HepG2 (cell line): ENCODE results near the gene NPPC. TPM values are rescaled to one million over a fixed set of nuclear protein-coding genes. Genes with fewer than 3 reads are reported as not detected.
A peak's percentile ranks its signal among the peaks of the same experiment; 100 is the strongest.

ENCODE experiments used
- ARNT ChIP-seq: fragments of 450-650 bp; IDR thresholded peaks from 2 replicates; pipeline ENCODE4 v1.6.1; 2017
- CBX1 ChIP-seq: IDR thresholded peaks from one replicate; pipeline ENCODE4 v1.6.1; 2016; ENCODE audit warnings: antibody characterized with exemption, low read depth
- GTF2F1 ChIP-seq: fragments of 150-350 bp; IDR thresholded peaks from 2 replicates; pipeline ENCODE4 v1.6.1; 2014; ENCODE audit warnings: low read length
- HNF4A ChIP-seq: sonication (generic); formaldehyde crosslinking; IDR thresholded peaks from 2 replicates; pipeline ENCODE4 v1.4.0; 2020; ENCODE audit warnings: missing genetic modification reagents
- POGK ChIP-seq: sonication (generic); formaldehyde crosslinking; conservative IDR thresholded peaks from 2 replicates; pipeline ENCODE4 v1.8.0; 2022; ENCODE audit warnings: mild to moderate bottlenecking, moderate library complexity, missing genetic modification reagents
- PTBP1 ChIP-seq: fragments of 200-400 bp; formaldehyde crosslinking; IDR thresholded peaks from 2 replicates; pipeline ENCODE4 v1.6.1; 2018; ENCODE audit warnings: low read length, low read depth; ENCODE audit not compliant: poor library complexity, severe bottlenecking
- RFXANK ChIP-seq: IDR thresholded peaks from 2 replicates; pipeline ENCODE4 v1.6.1; 2016
- TRAFD1 ChIP-seq: sonication (generic); formaldehyde crosslinking; IDR thresholded peaks from 2 replicates; pipeline ENCODE4 v1.5.1; 2020; ENCODE audit warnings: missing genetic modification reagents, mild to moderate bottlenecking, borderline replicate concordance
- YY1 ChIP-seq: IDR thresholded peaks from 2 replicates; pipeline ENCODE4 v1.6.1; 2011; ENCODE audit warnings: low read length, low read depth, moderate library complexity, mild to moderate bottlenecking; ENCODE audit not compliant: insufficient read depth, insufficient replicate concordance
- ZBTB33 ChIP-seq: sonication (generic); formaldehyde crosslinking; IDR thresholded peaks from 2 replicates; pipeline ENCODE4 v1.4.0; 2020; ENCODE audit warnings: missing genetic modification reagents
- ZBTB42 ChIP-seq: sonication (generic); formaldehyde crosslinking; IDR thresholded peaks from 2 replicates; pipeline ENCODE4 v1.5.0; 2020; ENCODE audit warnings: mild to moderate bottlenecking, missing genetic modification reagents
- ZFY ChIP-seq: sonication (generic); formaldehyde crosslinking; IDR thresholded peaks from 2 replicates; pipeline ENCODE4 v1.4.0; 2020; ENCODE audit warnings: missing genetic modification reagents
- ZNF10 ChIP-seq: sonication (generic); formaldehyde crosslinking; IDR thresholded peaks from 2 replicates; pipeline ENCODE4 v1.4.0; 2020; ENCODE audit warnings: mild to moderate bottlenecking, low read depth, missing genetic modification reagents, borderline replicate concordance
- ZNF362 ChIP-seq: sonication (generic); formaldehyde crosslinking; IDR thresholded peaks from 2 replicates; pipeline ENCODE4 v1.4.0; 2020; ENCODE audit warnings: missing genetic modification reagents, mild to moderate bottlenecking, borderline replicate concordance
- ZNF710 ChIP-seq: sonication (generic); formaldehyde crosslinking; IDR thresholded peaks from 2 replicates; pipeline ENCODE4 v1.5.0; 2020; ENCODE audit warnings: mild to moderate bottlenecking, missing genetic modification reagents, borderline replicate concordance
- ZNF746 ChIP-seq: sonication (generic); formaldehyde crosslinking; IDR thresholded peaks from 2 replicates; pipeline ENCODE4 v1.8.0; 2022; ENCODE audit warnings: mild to moderate bottlenecking, missing genetic modification reagents
- ZNF800 ChIP-seq: sonication (generic); formaldehyde crosslinking; IDR thresholded peaks from 2 replicates; pipeline ENCODE4 v1.4.0; 2020; ENCODE audit warnings: missing genetic modification reagents
- ZNF850 ChIP-seq: sonication (generic); formaldehyde crosslinking; conservative IDR thresholded peaks from 2 replicates; pipeline ENCODE4 v1.9.0; 2021; ENCODE audit warnings: mild to moderate bottlenecking, missing genetic modification reagents
- polyA plus RNA-seq, 8 experiments: library from polyadenylated mRNA; depleted of rRNA in 3 of 8; stranded (reverse) in 7 of 8; unstranded in 1 of 8; fragments of >200 nt; fragmentation: Illumina TruSeq in 4 of 8; extraction: Trizol in 4 of 8; gene quantifications; 2 replicates each; pipeline versions ENCODE4 v1.2.1 to v1.2.3, GENCODE V29; 2011 to 2016; ENCODE audit warnings: low read depth in 4 of 8, missing spikeins in 1 of 8, mixed read lengths in 1 of 8; ENCODE audit not compliant: insufficient read depth in 1 of 8
- total RNA-seq, 5 experiments: library from RNA; depleted of rRNA; stranded (reverse); fragments of >200 nt; fragmentation: Illumina TruSeq; extraction: Trizol; gene quantifications; 2 replicates each; pipeline ENCODE4 v1.2.3, GENCODE V29; 2016; ENCODE audit warnings: low read depth in 1 of 5

Gene NPPC
- total and polyA plus RNA-seq, 2 of the 13 experiments (the other 11 are each of a cell fraction or from before 2014, with no cell fraction given), result 0.11 TPM; not detected in 1

GRCh38 chr2:231957913-231958763 lies 31.9 kb upstream of the NPPC start (continued):
- TF ChIP-seq ZNF710 (CRISPR knock-in tag) (no peak), ARNT (no peak), PTBP1 (no peak), RFXANK (no peak), ZBTB33 (CRISPR knock-in tag) (0 out of 2 replicates have a peak, but pooled peaks have one; percentile 8), ZBTB42 (CRISPR knock-in tag) (no peak), YY1 (no peak), TRAFD1 (CRISPR knock-in tag) (no peak), ZNF746 (CRISPR knock-in tag) (no peak), GTF2F1 (no peak), ZNF850 (no peak), ZNF362 (CRISPR knock-in tag) (no peak), ZFY (CRISPR knock-in tag) (no peak), ZNF800 (CRISPR knock-in tag) (no peak), POGK (CRISPR knock-in tag) (0 out of 2 replicates have a peak, but pooled peaks have one; percentile 48), CBX1 (no peak), HNF4A (CRISPR knock-in tag) (no peak; the same call in 1 of the 2 replicates), ZNF10 (CRISPR knock-in tag) (no peak)
